NCI-H345 (cell line): ENCODE measurements around the gene TRIM7.
"Not testable (repeated sequence)": the region's sequence is repeated elsewhere in the genome, so short reads cannot be mapped to it uniquely, and the experiment has no call there.

Experiments used
- DNase-seq: peaks from one replicate; lab custom pipeline; 2025; lab: John Stamatoyannopoulos, UW

TRIM7 gene

DNA sequence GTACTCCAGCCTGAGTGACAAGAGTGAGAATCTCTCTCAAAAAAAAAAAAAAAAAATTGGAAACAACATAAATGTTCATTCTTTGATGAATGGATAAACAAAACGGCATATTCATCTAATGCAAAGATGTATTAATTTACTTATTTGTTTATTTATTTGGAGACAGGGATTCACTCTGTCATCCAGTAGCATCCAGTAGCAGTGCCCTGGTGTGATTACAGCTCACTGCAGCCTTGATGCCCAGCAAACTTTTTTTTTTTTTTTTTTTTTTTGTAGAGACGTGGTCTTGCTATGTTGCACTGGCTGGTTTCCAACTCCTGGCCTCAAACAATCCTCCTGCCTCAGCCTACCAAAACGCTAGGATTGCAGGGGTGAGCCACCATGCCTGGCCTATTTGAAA lies 33.2 kb downstream of the TRIM7 start:
- DNase-seq = no peak

DNA sequence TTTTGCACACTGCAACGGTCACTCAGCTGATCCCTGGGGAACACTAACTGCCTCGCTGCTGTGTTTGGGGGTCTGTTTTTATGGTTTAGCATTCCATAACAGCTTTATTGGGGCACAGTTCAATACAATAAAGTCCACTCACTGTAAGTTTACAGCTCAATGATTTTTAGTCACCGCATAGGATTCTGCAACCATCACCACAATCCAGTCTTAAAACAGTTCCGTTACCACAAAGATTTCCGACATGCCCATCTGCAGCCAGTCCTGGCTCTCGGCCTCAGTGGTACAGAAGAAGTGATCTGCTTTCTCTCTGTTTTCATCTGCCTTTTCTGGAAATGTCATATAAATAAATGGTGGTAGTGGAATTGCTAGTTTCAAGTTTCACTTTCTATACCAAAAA lies 34.0 kb downstream of the TRIM7 start:
- DNase-seq = no peak

DNA sequence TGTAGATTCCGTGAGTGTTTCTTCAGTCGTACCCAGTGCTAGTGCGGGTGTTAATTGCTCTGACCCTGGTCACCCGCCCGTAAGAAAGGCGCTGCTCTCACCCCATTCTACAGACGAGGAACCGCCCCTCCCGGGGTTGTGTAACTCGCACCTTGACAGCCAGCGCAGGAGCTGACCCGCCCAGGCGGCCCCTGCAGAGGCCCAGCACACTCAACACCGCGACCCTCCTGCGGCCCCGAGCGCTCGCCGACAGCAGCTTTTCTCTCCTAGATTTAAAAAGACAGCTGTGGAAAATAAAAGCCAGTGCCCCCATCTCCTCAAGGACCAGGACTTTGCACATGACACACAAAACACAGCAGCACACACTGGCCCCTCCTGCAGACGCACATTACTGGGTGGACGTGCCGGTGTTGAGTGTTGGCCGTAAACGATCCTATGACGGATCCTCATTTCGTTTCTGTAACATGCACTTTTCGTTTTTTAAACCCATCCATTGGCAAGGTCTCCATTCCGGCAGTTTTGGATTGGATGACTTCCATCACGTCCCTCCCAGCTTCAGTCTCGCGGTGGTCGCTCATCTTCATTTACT lies 34.7 kb downstream of the TRIM7 start:
- DNase-seq = no peak

DNA sequence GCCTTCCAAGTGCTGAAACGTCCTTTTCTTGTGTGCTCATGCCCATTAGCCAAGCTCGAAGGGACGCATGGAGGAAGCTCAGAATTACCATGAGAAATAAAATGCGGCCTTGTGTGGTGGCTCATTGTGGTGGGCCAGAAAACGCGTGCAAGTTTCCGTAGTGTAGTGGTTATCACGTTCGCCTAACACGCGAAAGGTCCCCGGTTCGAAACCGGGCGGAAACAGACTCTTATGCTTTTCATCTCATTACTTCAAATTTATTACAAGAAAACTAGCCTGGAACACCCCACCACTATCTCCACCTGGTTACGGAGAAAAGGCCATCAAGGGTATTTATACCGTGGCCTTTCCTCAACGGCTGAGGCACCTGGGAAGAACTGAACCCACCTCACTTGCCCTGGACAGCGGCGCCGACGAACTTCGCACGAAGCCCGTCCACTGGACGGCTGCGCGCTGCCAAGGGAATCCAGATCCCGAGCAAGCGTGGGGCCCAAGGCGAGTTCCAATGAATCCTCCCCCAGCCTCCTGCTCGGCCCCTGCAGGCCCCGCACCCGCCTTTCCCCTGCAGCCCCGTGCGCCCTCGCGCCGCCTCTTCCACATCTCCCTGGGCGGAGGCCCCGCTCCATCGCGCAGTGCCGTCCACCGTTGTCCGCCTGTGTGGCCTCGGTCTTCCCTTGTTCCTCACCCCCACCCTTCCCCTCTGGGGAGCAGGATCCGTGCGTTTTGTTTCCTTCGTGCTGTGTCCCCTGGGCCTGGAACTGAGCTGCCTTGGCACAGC lies 35.3 kb downstream of the TRIM7 start:
- DNase-seq = not testable (repeated sequence)

DNA sequence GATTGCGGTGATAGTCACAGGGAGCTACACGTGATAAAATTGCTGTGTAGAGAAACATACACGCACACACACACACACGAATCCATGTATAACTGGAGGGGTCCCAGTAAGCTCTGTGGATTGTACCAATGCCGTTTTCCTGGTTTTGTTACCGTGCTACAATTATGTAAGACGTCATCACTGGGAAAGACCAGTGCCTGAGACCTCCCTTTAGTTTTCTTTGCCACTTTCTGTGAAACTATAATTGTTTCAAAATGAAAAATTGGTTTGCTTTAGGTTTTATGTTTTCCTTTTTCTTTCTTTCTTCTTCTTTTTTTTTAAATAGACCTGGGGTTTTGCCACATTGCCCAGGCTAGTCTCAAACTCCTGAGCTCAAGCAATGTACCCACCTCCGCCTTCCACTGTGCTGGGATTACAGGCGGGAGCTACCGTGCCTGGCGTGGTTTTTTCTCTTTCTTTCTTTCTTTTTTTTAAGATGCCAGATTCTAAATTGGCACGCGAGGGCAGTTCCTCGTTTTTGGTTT lies 36.3 kb downstream of the TRIM7 start:
- no peak for DNase-seq

DNA sequence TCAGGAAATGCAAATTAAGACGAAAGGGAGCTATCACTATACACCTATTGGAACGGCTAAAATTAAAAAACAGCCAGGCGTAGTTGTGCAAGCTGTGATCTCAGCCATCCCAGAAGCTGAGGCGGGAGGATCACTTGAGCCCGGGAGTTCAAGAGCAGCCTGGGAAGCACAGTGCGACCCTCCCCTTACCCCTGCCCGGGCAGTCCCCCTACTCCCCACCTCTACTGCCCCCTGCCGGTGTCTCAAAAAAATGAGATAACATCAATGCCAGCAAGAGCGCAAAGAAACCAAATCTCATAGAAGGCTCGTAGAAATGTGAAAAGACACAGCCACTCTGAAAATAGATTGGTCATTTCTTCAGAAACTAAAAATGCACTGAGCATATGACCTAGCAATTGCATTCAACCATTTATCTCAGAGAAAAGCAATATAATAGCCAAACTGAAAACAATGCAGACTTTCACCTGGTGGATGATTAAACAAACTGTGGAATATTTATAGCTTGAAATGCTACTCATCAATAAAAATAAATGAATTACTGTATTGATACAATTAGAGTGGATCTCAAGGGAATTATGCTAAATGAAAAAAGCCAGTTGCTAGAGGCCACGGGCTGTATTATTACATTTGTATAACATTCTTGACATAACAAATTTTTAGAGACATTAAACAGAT lies 37.0 kb downstream of the TRIM7 start:
- DNase-seq = peak; percentile 47

DNA sequence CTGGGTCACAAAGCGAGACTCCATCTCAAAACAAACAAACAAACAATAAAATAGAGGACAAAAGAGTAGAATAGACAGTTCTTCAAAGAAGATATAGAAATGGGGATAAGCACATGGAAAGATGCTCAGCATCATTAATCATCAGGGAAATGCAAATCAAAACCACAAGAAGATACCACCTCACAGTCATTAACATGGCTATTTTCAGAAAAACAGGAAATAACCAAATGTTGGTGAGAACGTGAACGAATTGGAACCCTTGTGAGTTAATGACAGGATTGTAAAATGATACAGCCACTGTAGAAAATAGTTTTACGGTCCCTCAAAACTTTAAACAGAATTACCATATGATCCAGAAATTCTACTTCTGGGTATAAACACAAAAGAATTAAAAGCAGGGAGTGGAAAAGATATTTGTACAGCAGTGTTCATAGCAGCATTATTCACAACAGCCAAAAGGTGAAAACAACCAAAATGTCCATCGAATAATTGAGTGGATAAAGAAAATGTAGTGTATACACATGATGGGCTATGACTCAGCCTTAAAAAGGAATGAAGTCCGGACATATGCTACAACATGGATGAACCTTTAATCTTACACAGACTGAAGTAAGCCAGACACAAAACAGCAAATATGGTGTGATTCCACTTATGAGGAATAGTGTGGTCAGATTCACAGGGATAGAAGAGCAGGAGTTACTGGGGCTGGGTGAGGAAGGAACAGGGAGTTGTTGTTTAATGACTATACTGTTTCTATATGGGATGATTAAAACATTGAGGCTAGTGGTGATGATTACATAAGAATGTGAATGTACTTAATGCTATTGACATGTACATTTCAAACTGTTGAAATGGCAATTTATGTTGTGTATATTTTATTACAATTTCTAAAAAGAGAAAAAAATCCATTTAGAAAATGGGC lies 37.9 kb downstream of the TRIM7 start:
- no peak for DNase-seq

DNA sequence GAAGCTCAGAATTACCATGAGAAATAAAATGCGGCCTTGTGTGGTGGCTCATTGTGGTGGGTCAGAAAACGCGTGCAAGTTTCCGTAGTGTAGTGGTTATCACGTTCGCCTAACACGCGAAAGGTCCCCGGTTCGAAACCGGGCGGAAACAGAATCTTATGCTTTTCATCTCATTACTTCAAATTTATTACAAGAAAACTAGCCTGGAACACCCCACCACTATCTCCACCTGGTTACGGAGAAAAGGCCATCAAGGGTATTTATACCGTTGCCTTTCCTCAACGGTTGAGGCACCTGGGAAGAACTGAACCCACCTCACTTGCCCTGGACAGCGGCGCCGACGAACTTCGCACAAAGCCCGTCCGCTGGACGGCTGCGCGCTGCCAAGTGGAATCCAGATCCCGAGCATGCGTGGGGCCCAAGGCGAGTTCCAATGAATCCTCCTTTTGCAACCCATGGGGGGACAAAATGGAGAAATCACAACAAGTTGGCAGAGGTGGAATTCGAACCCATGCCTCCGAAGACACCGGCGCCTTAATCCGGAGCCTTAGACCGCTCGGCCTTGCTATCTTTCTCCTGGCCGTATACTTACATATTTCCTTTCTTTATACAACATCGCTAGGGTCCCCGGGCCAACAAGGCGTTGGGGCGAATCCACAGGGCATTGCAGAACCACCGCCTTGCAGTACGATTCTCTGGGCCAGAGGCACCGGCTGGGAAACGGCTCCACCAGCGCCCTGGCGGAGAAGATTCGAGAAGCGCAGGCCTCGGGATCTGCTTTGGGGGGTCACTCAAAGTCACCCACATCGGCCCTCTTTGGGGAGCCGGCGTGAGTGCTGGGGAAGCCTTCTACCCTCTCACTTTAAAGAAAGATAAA lies 40.7 kb downstream of the TRIM7 start:
- DNase-seq = no peak

DNA sequence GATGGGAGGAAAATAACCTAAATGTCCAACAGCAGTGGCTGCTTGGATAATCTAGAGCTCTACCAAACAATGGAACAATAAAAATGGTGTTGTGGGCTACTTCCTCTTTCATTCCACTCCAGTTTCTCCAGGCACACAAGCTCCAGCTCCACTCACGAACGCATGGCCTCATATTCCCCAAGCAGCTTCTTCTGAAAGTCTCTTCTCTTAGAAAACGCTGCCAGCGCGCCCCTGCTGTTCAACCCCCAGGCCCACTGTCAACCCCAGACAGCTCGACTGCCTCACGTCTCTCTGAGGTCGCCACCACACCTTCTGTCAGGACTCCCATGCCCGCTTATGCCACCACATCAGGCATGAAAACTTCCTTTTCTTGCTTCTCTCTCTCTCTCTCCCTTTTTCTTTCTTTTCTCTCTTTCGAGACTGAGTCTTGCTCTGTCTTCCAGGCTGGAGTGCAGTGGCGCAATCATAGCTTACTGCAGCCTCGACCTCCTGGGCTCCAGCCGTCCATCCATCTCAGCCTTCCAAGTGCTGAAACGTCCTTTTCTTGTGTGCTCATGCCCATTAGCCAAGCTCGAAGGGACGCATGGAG lies 41.4 kb downstream of the TRIM7 start:
- no peak for DNase-seq

DNA sequence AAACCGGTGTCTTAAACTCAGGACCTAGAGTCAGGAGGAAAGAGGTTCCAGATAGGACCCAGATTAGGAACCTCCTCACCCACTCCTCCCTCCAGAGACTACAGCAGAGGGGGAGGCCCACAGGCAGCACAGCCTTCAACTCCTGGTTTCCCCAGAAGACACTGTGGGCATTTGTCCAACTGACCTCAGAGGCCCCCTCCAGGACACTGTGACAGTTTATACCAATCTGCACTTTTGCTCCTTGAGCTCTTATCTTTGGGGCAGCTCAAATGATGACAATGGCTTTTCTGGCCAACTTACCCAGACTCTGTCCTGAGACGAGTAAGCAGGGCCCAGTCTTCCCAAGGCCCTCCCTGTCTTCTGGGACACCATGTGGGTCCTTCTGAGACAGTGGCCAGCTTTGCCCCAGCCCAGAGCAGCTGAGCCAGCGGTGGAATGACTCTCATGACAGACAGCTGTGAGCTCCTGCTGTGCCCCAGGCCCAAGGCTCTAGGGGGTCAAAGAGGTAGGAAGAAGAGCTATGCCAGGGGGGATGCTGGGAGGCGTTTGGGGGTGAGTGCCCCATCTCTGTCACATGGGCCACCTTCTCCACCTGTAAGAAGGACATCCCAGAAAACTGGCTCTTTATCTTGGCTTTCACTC lies 43.3 kb downstream of the TRIM7 start:
- no peak for DNase-seq

DNA sequence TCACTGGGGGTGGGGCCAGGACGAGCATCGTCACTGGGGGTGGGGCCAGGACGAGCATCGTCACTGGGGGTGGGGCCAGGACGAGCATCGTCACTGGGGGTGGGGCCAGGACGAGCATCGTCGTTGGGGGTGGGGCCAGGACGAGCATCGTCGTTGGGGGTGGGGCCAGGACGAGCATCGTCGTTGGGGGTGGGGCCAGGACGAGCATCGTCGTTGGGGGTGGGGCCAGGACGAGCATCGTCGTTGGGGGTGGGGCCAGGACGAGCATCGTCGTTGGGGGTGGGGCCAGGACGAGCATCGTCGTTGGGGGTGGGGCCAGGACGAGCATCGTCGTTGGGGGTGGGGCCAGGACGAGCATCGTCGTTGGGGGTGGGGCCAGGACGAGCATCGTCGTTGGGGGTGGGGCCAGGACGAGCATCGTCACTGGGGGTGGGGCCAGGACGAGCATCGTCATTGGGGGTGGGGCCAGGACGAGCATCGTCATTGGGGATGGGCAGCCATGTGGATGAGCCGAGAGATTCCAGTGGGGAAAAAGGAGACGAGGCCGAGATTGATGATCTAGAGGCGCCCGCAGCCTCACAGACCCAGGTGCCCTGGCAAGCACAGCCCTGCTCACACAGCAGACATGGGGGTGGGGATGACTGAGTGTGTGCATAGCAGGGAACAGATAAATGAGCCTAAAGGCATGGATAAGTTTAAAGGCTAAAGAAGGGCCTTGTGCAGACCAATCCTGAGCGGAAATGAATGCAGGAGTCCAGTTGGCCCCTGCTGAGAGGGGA lies 44.1 kb downstream of the TRIM7 start:
- DNase-seq = peak; percentile 76

DNA sequence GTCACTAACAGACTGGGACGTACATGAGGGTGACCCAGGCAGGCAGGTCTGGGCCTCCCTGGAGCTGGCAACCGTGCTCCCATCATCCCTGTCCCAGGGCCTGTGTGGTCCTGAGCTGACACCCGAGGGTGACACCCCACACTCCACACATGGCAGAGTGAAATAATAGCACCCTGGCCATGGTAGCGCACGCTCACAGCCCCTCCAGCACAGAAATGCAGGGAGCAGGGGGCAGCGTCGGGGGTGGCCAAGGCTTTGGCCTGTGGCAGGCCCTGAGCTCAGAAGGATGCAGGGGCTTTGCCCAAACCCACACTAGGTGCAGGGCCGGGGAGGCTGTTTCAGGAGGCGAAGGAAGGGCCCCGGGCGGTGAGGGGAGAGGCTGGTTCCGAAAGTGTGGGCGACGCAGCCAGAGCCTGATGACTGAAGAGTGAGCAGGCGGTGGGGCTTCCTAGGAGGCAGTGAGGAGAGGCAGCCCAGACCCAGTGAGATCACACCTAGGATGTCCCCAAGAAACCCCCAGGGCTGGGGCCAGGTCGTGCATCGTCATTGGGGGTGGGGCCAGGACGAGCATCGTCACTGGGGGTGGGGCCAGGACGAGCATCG lies 44.7 kb downstream of the TRIM7 start:
- peak; percentile 72 for DNase-seq

DNA sequence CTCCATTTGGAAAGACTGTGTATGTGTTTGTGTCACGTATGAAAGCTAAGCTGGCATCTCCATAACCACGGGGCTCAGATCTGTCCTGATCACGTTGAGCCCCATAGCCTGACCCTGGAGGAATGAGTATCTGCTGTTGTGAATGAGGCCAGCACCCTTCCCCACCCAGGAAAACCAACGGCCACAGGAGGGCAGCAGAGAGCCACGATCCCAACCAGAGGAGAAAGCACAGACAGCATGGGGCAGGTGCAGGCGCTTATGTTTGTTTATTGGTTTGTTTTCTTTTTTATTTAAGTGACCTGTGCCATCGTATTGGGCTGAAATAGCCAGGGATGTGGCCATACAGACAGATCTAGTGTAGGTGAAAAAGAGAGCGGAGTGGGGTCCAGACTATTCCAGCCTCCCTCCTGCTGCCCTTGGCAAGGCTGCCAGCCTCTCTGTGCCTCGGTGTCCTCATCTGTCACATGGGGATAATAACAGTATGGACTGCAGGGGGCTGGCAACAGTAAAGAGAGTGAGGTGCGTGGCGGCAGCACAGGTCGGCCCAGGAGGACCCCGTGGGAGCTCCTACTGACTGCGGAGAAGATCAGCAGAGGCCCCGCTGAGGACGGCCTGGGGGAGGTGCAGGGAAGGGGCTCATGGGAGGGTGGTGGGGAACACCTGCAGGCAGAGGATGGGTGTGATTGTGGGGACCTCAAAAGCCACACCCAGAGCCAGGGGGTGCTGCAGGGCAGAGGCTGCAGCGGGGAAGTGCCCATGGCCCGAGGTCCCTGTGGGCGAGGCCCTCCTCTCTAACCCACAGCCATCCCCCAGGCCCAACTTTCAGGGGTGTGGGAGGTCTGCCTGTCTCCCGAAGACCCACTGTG lies 45.5 kb downstream of the TRIM7 start:
- DNase-seq = peak; percentile 87

DNA sequence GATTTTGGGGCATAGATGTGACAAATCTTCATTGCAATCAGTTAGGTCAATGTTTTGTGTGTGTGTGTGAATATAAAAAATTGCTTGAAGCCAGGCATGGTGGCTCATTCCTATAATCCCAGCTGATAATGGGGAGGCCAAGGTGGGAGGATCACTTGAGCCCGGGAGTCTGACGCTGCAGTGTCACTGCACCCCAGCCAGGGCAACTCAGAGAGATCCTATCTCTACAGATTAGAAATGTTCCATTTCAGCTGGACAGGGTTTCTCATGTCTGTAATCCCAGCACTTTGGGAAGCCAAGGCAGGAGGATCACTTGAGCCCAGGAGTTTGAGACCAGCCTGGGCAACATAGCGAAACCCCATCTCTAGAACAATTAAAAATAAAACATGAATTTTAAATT lies 46.1 kb downstream of the TRIM7 start:
- no peak for DNase-seq

DNA sequence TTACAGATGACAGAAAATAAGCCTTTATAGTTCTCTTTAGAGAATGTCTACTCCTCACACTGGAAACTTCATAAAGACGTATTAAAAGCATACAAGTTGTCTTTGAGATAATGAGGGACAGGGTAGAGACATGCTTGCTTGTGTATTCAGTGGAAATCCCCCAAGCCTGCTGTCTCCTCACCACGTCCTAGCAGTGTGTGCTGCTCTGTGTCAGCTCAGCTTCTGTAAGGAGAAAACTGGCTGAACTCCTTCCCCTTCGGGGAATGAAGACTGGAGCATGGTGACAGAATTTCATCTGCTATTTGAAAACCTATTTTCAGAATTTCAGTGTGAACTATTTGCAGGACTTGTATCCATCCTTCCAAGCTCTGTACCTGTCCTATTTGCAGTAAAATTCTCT lies 48.2 kb downstream of the TRIM7 start:
- DNase-seq = no peak

DNA sequence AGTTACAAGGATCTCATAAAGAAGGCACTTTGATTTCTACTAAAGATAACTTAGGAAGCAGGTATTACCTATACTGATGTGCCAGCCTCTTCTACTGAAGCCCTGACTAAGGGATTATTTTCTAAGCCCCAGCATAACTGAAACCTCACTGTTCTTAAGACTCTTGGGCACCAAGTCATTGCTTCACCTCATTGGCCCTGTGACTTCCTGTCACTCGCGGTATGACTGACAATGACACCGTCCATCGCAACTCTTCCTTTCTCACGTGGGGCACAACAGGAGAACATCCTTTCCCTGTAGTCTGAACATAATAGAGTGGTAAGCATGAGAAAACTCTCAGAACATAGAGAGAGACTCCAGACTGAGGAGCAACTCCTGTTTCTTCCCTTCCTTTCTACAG lies 51.2 kb downstream of the TRIM7 start:
- no peak for DNase-seq

DNA sequence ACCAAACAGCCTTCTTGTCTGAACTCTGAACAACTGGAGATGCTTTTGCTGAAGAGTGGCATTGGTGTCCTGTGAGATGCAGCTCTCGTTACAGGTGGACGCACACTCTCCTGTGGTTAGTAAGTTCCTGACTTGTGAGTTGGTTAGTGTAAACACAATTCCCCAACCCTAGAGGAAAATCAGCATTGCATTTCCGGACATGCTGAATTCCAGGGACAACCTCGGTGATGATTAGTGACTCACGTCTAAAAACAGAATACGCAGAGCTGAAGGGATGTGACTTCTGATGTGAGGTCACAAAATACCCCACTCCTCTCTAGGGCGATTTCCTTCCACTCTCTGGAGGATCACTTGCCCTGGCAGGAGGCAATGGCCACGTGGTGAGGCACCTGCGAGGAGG lies 52.6 kb downstream of the TRIM7 start:
- no peak for DNase-seq

DNA sequence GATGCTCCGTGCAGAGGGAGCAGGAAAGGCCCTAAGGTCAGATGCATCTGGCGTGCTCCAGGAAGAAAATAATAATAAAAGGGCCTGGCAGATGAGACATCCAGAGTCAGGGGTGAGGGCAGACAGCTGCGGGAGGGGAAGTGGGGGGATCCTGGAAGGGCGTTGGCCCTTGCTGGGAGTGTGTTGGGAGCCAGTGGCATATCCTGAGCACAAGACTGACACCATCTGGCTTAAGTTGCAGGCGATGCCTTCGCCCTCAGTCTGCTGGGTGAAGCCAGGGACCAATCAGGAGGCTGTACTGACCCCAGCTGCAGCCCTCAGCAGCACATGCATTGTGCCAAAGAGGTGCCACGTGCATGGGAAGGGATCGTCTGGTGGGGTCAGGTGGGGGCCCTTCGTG lies 53.9 kb downstream of the TRIM7 start:
- no peak for DNase-seq
